Stimulated activated effector memory CD8-positive, alpha-beta T cell treated with anti-CD3 and anti-CD28 coated beads, Interleukin-12 subunit alpha, Interleukin-12 subunit beta, amount 100 ng/mL, for 72 hours (primary cell): ENCODE measurements around the gene HPDL.
A peak's percentile ranks its signal among the peaks of the same experiment; 100 is the strongest.

ENCODE experiments used
- ATAC-seq: fragments of 150-1000 bp; cut with Tn5 transposase; 2 replicates; pipeline ENCODE4 v1.10.0; 2021
- DNase-seq, 2 donors: peaks; one replicate each; pipeline ENCODE4 v3.0.0; 2021 to 2022; ENCODE audit warnings: low spot score in 2 of 2
- H3K27ac Mint-ChIP-seq: one replicate; pipeline ENCODE4 v1.8.0; 2022; ENCODE audit warnings: mild to moderate bottlenecking, mixed read lengths
- H3K36me3 Mint-ChIP-seq: one replicate; pipeline ENCODE4 v1.8.0; 2022; ENCODE audit warnings: mild to moderate bottlenecking, mixed read lengths
- H3K4me1 Mint-ChIP-seq: one replicate; pipeline ENCODE4 v1.8.0; 2022; ENCODE audit warnings: mixed read lengths
- H3K4me3 Mint-ChIP-seq: one replicate; pipeline ENCODE4 v1.8.0; 2022; ENCODE audit warnings: mild to moderate bottlenecking, mixed read lengths
- H3K9me3 Mint-ChIP-seq: one replicate; pipeline ENCODE4 v1.8.0; 2022; ENCODE audit warnings: mixed read lengths

Gene HPDL

GRCh38 chr1:45306319-45306718 is 20.4 kb upstream of the HPDL start:
- Mint-ChIP-seq H3K27ac (peak overlapping the region; percentile 83), H3K9me3 (no peaks in the 10 kb centered on the region), H3K36me3 (peaks cover 18% of the 10 kb centered on the region), H3K4me1 (peaks cover 41% of the 10 kb centered on the region), H3K4me3 (peak overlapping the region; percentile 88)
- peak in 1 of 2 donors; percentile 64 for DNase-seq
- ATAC-seq = peak; percentile 63

GRCh38 chr1:45306905-45307304 is 19.8 kb upstream of the HPDL start:
- peak overlapping the region; percentile 83 for H3K27ac Mint-ChIP-seq
- DNase-seq (no peak), ATAC-seq (no peak)
- peaks cover 37% of the 10 kb centered on the region for H3K4me1 Mint-ChIP-seq
- peaks cover 18% of the 10 kb centered on the region for H3K36me3 Mint-ChIP-seq
- peak overlapping the region; percentile 88 for H3K4me3 Mint-ChIP-seq
- no peaks in the 10 kb centered on the region for H3K9me3 Mint-ChIP-seq

GRCh38 chr1:45314266-45314665 is 12.4 kb upstream of the HPDL start:
- H3K4me1 Mint-ChIP-seq = no peaks in the 10 kb centered on the region
- ATAC-seq = no peak
- DNase-seq = no peak

GRCh38 chr1:45317166-45317565 is 9.5 kb upstream of the HPDL start:
- Mint-ChIP-seq H3K36me3 (no peaks in the 10 kb centered on the region), H3K4me3 (no peak overlapping the region), H3K9me3 (no peaks in the 10 kb centered on the region), H3K4me1 (no peaks in the 10 kb centered on the region), H3K27ac (no peak overlapping the region)
- DNase-seq (no peak), ATAC-seq (no peak)

More at GRCh38 chr1:45314266-45314665, 12.4 kb upstream of the HPDL start:
- H3K36me3 Mint-ChIP-seq = no peaks in the 10 kb centered on the region
- no peak overlapping the region for H3K27ac Mint-ChIP-seq
- no peak overlapping the region for H3K4me3 Mint-ChIP-seq
- no peaks in the 10 kb centered on the region for H3K9me3 Mint-ChIP-seq

GRCh38 chr1:45319761-45320160 is 6.9 kb upstream of the HPDL start:
- Mint-ChIP-seq H3K4me3 (no peak overlapping the region), H3K9me3 (no peaks in the 10 kb centered on the region), H3K4me1 (no peaks in the 10 kb centered on the region), H3K27ac (no peak overlapping the region), H3K36me3 (no peaks in the 10 kb centered on the region)
- DNase-seq (no peak), ATAC-seq (no peak)

- H3K9me3 Mint-ChIP-seq = no peaks in the 10 kb centered on the region
- H3K36me3 Mint-ChIP-seq = no peaks in the 10 kb centered on the region
- no peak overlapping the region for H3K4me3 Mint-ChIP-seq
- no peak for ATAC-seq
- H3K4me1 Mint-ChIP-seq = no peaks in the 10 kb centered on the region
- DNase-seq = no peak
- no peak overlapping the region for H3K27ac Mint-ChIP-seq
Measured at GRCh38 chr1:45321444-45321843, 5.3 kb upstream of the HPDL start.

GRCh38 chr1:45322486-45323040 is 4.1 kb upstream of the HPDL start:
- Mint-ChIP-seq H3K4me1 (peaks cover under 1% of the 10 kb centered on the region), H3K36me3 (peaks cover 2% of the 10 kb centered on the region), H3K4me3 (no peak overlapping the region), H3K27ac (no peak overlapping the region), H3K9me3 (no peaks in the 10 kb centered on the region)
- DNase-seq (no peak), ATAC-seq (no peak)

GRCh38 chr1:45325851-45326506 is 716 bp upstream of the HPDL start:
- peak overlapping the region; percentile 58 for H3K27ac Mint-ChIP-seq
- H3K9me3 Mint-ChIP-seq = no peaks in the 10 kb centered on the region
- DNase-seq (no peak), ATAC-seq (no peak)
- H3K36me3 Mint-ChIP-seq = peaks cover 29% of the 10 kb centered on the region
- H3K4me1 Mint-ChIP-seq = peaks cover 13% of the 10 kb centered on the region
- peak overlapping the region; percentile 74 for H3K4me3 Mint-ChIP-seq

GRCh38 chr1:45327644-45328515 is 1.2 kb downstream of the HPDL start:
- Mint-ChIP-seq H3K9me3 (no peaks in the 10 kb centered on the region), H3K27ac (peak overlapping the region; percentile 58), H3K4me1 (peaks cover 13% of the 10 kb centered on the region), H3K4me3 (peak overlapping the region; percentile 74), H3K36me3 (peaks cover 29% of the 10 kb centered on the region)
- ATAC-seq (peak; percentile 22), DNase-seq (no peak)

GRCh38 chr1:45328680-45329079 is 2.0 kb downstream of the HPDL start:
- no peaks in the 10 kb centered on the region for H3K9me3 Mint-ChIP-seq
- DNase-seq (no peak), ATAC-seq (no peak)
- H3K36me3 Mint-ChIP-seq = peaks cover 34% of the 10 kb centered on the region
- peaks cover 13% of the 10 kb centered on the region for H3K4me1 Mint-ChIP-seq
- peak overlapping the region; percentile 74 for H3K4me3 Mint-ChIP-seq
- H3K27ac Mint-ChIP-seq = no peak overlapping the region

GRCh38 chr1:45329445-45329844 is 2.8 kb downstream of the HPDL start:
- H3K4me1 Mint-ChIP-seq = peaks cover 18% of the 10 kb centered on the region
- no peak for DNase-seq
- no peak overlapping the region for H3K4me3 Mint-ChIP-seq
- peaks cover 34% of the 10 kb centered on the region for H3K36me3 Mint-ChIP-seq
- ATAC-seq = no peak
- no peak overlapping the region for H3K27ac Mint-ChIP-seq
- no peaks in the 10 kb centered on the region for H3K9me3 Mint-ChIP-seq

- H3K4me3 Mint-ChIP-seq = no peak overlapping the region
- peaks cover 34% of the 10 kb centered on the region for H3K36me3 Mint-ChIP-seq
- DNase-seq = no peak
- peaks cover 34% of the 10 kb centered on the region for H3K4me1 Mint-ChIP-seq
- no peak for ATAC-seq
- H3K9me3 Mint-ChIP-seq = no peaks in the 10 kb centered on the region
- no peak overlapping the region for H3K27ac Mint-ChIP-seq
Measured at GRCh38 chr1:45331436-45332345, 5.0 kb downstream of the HPDL start.

- Mint-ChIP-seq H3K4me3 (no peak overlapping the region), H3K36me3 (peaks cover 34% of the 10 kb centered on the region), H3K4me1 (peaks cover 39% of the 10 kb centered on the region), H3K27ac (no peak overlapping the region), H3K9me3 (no peaks in the 10 kb centered on the region)
- no peak for DNase-seq
- ATAC-seq = no peak
Measured at GRCh38 chr1:45332346-45332720, 5.6 kb downstream of the HPDL start.

GRCh38 chr1:45334308-45335245 is 7.9 kb downstream of the HPDL start:
- peaks cover 40% of the 10 kb centered on the region for H3K36me3 Mint-ChIP-seq
- ATAC-seq = no peak

More at GRCh38 chr1:45334308-45335245, 7.9 kb downstream of the HPDL start:
- Mint-ChIP-seq H3K4me1 (peaks cover 48% of the 10 kb centered on the region), H3K9me3 (no peaks in the 10 kb centered on the region), H3K27ac (peak overlapping the region; percentile 71), H3K4me3 (no peak overlapping the region)
- no peak for DNase-seq
